Spleen (tissue), 11 donors: ENCODE measurements around the gene SNX8. TPM values are rescaled to one million over a fixed set of nuclear protein-coding genes. Genes with fewer than 3 reads are reported as not detected.

Experiments used
- DNase-seq: peaks from one replicate; pipeline ENCODE4 v3.0.0-alpha.2; 2020
- H3K27ac ChIP-seq, 8 donors: fragments of 200-600 bp; sonication (generic) in 7 of 8; 1 replicate in 4 of 8; 2 replicates in 4 of 8; pipeline versions ENCODE4 v1.5.0 to v1.8.0; 2016 to 2021; ENCODE audit warnings: inconsistent platforms in 4 of 8, mild to moderate bottlenecking in 4 of 8, moderate library complexity in 1 of 8
- H3K27me3 ChIP-seq, 7 donors: fragments of 200-600 bp; sonication (generic) in 6 of 7; replicated peaks in 1 of 7; 1 replicate in 4 of 7; 2 replicates in 3 of 7; pipeline versions ENCODE4 v1.5.0 to v1.8.0; 2016 to 2021; ENCODE audit warnings: inconsistent platforms in 3 of 7, mild to moderate bottlenecking in 1 of 7
- H3K36me3 ChIP-seq, 6 donors: fragments of 200-600 bp; sonication (generic) in 5 of 6; 1 replicate in 4 of 6; 2 replicates in 2 of 6; pipeline versions ENCODE4 v1.5.0 to v1.8.0; 2016 to 2021; ENCODE audit warnings: inconsistent platforms in 2 of 6
- H3K4me1 ChIP-seq, 6 donors: fragments of 200-600 bp; sonication (generic) in 5 of 6; 1 replicate in 3 of 6; 2 replicates in 3 of 6; pipeline versions ENCODE4 v1.5.0 to v1.8.0; 2016 to 2021; ENCODE audit warnings: inconsistent platforms in 3 of 6
- H3K4me3 ChIP-seq, 8 donors: fragments of 200-600 bp; sonication (generic) in 7 of 8; 1 replicate in 4 of 8; 2 replicates in 4 of 8; pipeline versions ENCODE4 v1.5.0 to v1.8.0; 2016 to 2021; ENCODE audit warnings: inconsistent platforms in 4 of 8, mild to moderate bottlenecking in 4 of 8, moderate library complexity in 2 of 8
- H3K9me3 ChIP-seq, 8 donors: fragments of 200-600 bp; sonication (generic) in 7 of 8; 1 replicate in 4 of 8; 2 replicates in 4 of 8; pipeline versions ENCODE4 v1.5.0 to v1.8.0; 2016 to 2021; ENCODE audit warnings: inconsistent platforms in 4 of 8
- CTCF ChIP-seq, 11 experiments: fragments of 200-600 bp in 7 of 11; fragments of 450-650 bp in 4 of 11; sonication (generic) in 4 of 11; IDR thresholded peaks in 8 of 11; conservative IDR thresholded peaks in 3 of 11; 1 replicate in 7 of 11; 2 replicates in 4 of 11; pipeline versions ENCODE4 v1.4.0 to v1.8.0; 2016 to 2021; ENCODE audit warnings: antibody characterized with exemption in 11 of 11, inconsistent platforms in 4 of 11, mild to moderate bottlenecking in 1 of 11
- POLR2A ChIP-seq, 3 donors: fragments of 450-650 bp; IDR thresholded peaks; one replicate each; pipeline ENCODE4 v1.5.1; 2017; ENCODE audit warnings: antibody characterized with exemption in 3 of 3, mild to moderate bottlenecking in 1 of 3
- POLR2AphosphoS5 ChIP-seq, 3 donors: sonication (generic); formaldehyde crosslinking; IDR thresholded peaks; one replicate each; pipeline ENCODE4 v1.5.1; 2017; ENCODE audit warnings: antibody characterized with exemption in 3 of 3
- WGBS, 5 donors: extraction: QIAGEN DNeasy Blood & Tissue Kit in 3 of 5; methylation state at CpG; one replicate each; pipeline versions ENCODE4 v1.1.5 to v1.1.7; 2013 to 2018; 5-methylcytosine and 5-hydroxymethylcytosine counted together
- intact Hi-C: fragments of 100-400 bp; cut with DNase I; formaldehyde crosslinking; loops from one replicate; pipeline ENCODE4 v1.15.0; 2023; ENCODE audit warnings: low total_unique reads
- polyA plus RNA-seq, 3 donors: library from polyadenylated mRNA; stranded (reverse); fragments of 200-250 nt; gene quantifications; one replicate each; pipeline ENCODE4 v1.2.1, GENCODE V29; 2013
- total RNA-seq, 7 donors: library from RNA; depleted of rRNA in 3 of 7; stranded (reverse); fragments of >200 nt in 3 of 7; fragmentation: NEBNext Ultra II Directional in 4 of 7; extraction: Animal tissue kit (Norgen Biotek cat#: 25700) in 4 of 7; gene quantifications; one replicate each; pipeline versions ENCODE4 v1.1.0 to v1.2.1, GENCODE V29; 2016 to 2021
- donor health status: healthy with polysubstance abuse.
- donor health status: DM: no; HTN: no; CAD: no; lungs with moderate emphysema.
- donor health status: DM: no; HTN: no; CAD: no.
- donor health status: Bipolar disorder and iron deficiency.
- donor health status: healthy.
- donor health status: DM: no; HTN: no; CAD: no.
- donor health status: DM: yes; HTN: yes; CAD: no.

Gene SNX8
- total and polyA plus RNA-seq, 10 donors, result 48.8 to 196 (median 86.8) TPM

GRCh38 chr7:2257046-2257551, 57.1 kb downstream of the SNX8 start:
- intact Hi-C loops, result no loop called here
- 96 to 97% (median 96%) methylated on average over 26 to 38 of the region's 38 CpGs for WGBS, 5 donors
- DNase-seq, result peak; percentile 76
- Histone ChIP-seq H3K36me3 (peaks cover 0 to 95% (median 63%) of the 10 kb centered on the region in 6 donors), H3K27me3 (no peaks in the 10 kb centered on the region), H3K9me3 (no peaks in the 10 kb centered on the region), H3K27ac (no peak overlapping the region), H3K4me1 (peaks cover 11 to 53% (median 26%) of the 10 kb centered on the region in 6 donors), H3K4me3 (no peak overlapping the region)
- TF ChIP-seq POLR2A (IDR thresholded peaks at IDR 0.05) (no peak), POLR2AphosphoS5 (IDR thresholded peaks at IDR 0.05) (peak in 2 of 3 donors; percentile 44 to 66), CTCF (IDR thresholded peaks at IDR 0.05 in 8 of 11, conservative IDR thresholded peaks at IDR 0.05 in 3 of 11) (no peak)

DNA sequence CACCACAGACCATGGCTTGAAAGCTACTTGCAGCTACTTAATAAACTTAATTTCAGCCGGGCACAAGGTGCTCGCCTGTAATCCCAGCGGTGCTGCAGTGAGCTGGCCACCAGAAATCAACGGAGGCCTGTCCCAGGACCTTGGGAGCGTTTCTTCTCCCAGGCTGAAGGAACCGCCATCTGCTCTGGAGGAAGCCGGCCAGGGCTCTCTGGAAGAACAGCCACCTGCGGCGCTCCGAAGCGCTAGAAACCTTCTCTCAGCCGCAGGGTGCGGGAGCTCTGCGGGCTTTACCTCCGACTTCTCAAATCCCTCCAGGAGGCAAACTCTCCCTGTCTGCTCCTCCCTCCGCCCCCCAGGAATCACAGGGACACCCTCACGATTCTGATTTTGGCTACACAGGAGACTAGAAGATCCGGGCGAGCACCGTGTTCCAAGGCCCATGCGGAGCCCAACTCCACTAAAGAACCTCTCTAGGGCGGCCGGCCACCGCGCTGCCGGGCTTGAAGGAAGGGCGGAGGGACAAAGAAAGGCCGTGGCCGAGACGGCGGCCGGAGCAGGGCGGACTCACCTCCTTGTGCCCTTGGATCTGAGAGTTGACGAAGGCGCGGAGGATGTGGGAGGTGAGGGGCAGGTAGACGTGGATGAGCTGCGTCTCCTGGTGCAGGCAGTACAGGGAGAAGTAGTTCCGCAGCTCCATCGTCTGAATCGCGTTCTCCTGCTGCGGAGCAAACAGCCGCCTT, 57.8 kb downstream of the SNX8 start:
- intact Hi-C loops, result no loop called here
- 92 to 96% (median 93%) methylated on average over 39 to 44 of the region's 44 CpGs for WGBS, 5 donors

GRCh38 chr7:2255145-2256139, 58.8 kb downstream of the SNX8 start:
- Histone ChIP-seq H3K9me3 (no peaks in the 10 kb centered on the region), H3K4me1 (peaks cover 0 to 38% (median 10%) of the 10 kb centered on the region in 6 donors), H3K27me3 (no peaks in the 10 kb centered on the region), H3K4me3 (no peak overlapping the region), H3K27ac (no peak overlapping the region), H3K36me3 (peaks cover 0 to 93% (median 64%) of the 10 kb centered on the region in 6 donors)
- intact Hi-C loops, result no loop called here
- DNase-seq, result no peak
- no peak for TF ChIP-seq CTCF (IDR thresholded peaks at IDR 0.05 in 8 of 11, conservative IDR thresholded peaks at IDR 0.05 in 3 of 11)
- no peak for TF ChIP-seq POLR2AphosphoS5 (IDR thresholded peaks at IDR 0.05)
- TF ChIP-seq POLR2A (IDR thresholded peaks at IDR 0.05), result no peak
- 84 to 92% (median 86%) methylated on average over 32 to 33 of the region's 33 CpGs for WGBS, 5 donors

More for the DNA sequence above, 57.8 kb downstream of the SNX8 start:
- H3K27ac ChIP-seq, result no peak overlapping the region
- peaks cover 7 to 48% (median 21%) of the 10 kb centered on the region in 6 donors for H3K4me1 ChIP-seq
- peaks cover 0 to 95% (median 64%) of the 10 kb centered on the region in 6 donors for H3K36me3 ChIP-seq
- no peaks in the 10 kb centered on the region for H3K9me3 ChIP-seq
- H3K27me3 ChIP-seq, result no peaks in the 10 kb centered on the region
- no peak for TF ChIP-seq POLR2A (IDR thresholded peaks at IDR 0.05)
- no peak for TF ChIP-seq CTCF (IDR thresholded peaks at IDR 0.05 in 8 of 11, conservative IDR thresholded peaks at IDR 0.05 in 3 of 11)
- no peak for TF ChIP-seq POLR2AphosphoS5 (IDR thresholded peaks at IDR 0.05)
- peak; percentile 74 for DNase-seq
- H3K4me3 ChIP-seq, result no peak overlapping the region
